Measurements from ENCODE around the gene MACROD2. TPM values are rescaled to one million over a fixed set of nuclear protein-coding genes. Genes with fewer than 3 reads are reported as not detected.

MACROD2 gene
- total RNA-seq, 4 donors from 2014 or later, result 1.8 to 4.8 (median 2.9) TPM

- Histone ChIP-seq H3K36me3 (no peaks in the 10 kb centered on the region), H3K9me3 (peaks cover 0 to 2% (median 0%) of the 10 kb centered on the region in 3 donors), H3K4me3 (no peak overlapping the region), H3K4me1 (no peaks in the 10 kb centered on the region), H3K27ac (no peak overlapping the region), H3K27me3 (no peaks in the 10 kb centered on the region)
- DNase-seq, result no peak
- WGBS, 2 donors, result 78 to 93% methylated on average over 3 of the region's 3 CpGs
- intact Hi-C loops (cut with DNase I), result no loop called here
- no peak for TF ChIP-seq POLR2A (IDR thresholded peaks at IDR 0.05)
- TF ChIP-seq CTCF (IDR thresholded peaks at IDR 0.05), result no peak
These were observed 448.8 kb downstream of the MACROD2 start for GRCh38 chr20:14444106-14444505.

DNA sequence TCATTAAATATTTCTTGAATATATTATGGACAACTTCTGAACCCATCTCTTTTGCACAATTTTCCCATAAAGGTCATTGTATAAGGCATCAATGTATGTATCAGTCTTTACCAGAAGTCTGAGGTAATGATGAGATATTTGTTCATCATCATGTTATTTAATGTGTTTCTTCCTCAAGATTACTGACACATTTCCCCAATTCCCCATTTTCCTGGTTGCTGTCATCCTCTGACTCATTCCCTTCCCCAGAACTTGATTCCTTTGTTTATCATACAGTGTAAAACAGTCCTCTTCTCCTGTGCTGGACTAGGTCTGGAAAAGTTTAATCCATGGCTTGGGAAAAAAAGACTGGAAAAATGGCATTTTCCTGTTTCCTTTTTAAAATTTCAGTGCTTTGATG, 450.0 kb downstream of the MACROD2 start:
- no peak for DNase-seq
- Histone ChIP-seq H3K4me1 (no peaks in the 10 kb centered on the region), H3K27me3 (no peaks in the 10 kb centered on the region), H3K27ac (no peak overlapping the region), H3K9me3 (no peaks in the 10 kb centered on the region), H3K4me3 (no peak overlapping the region), H3K36me3 (no peaks in the 10 kb centered on the region)
- TF ChIP-seq CTCF (IDR thresholded peaks at IDR 0.05) (no peak), POLR2A (IDR thresholded peaks at IDR 0.05) (no peak)
- intact Hi-C loops (cut with DNase I), result no loop called here

- DNase-seq, result no peak
- H3K36me3 ChIP-seq, result no peaks in the 10 kb centered on the region
- no peaks in the 10 kb centered on the region for H3K27me3 ChIP-seq
- no peaks in the 10 kb centered on the region for H3K9me3 ChIP-seq
- intact Hi-C loops (cut with DNase I), result no loop called here
- no peak overlapping the region for H3K4me3 ChIP-seq
- TF ChIP-seq POLR2A (IDR thresholded peaks at IDR 0.05) (no peak), CTCF (IDR thresholded peaks at IDR 0.05) (no peak)
- H3K27ac ChIP-seq, result no peak overlapping the region
- H3K4me1 ChIP-seq, result no peaks in the 10 kb centered on the region
These were observed 450.6 kb downstream of the MACROD2 start for GRCh38 chr20:14445902-14446301.

DNA sequence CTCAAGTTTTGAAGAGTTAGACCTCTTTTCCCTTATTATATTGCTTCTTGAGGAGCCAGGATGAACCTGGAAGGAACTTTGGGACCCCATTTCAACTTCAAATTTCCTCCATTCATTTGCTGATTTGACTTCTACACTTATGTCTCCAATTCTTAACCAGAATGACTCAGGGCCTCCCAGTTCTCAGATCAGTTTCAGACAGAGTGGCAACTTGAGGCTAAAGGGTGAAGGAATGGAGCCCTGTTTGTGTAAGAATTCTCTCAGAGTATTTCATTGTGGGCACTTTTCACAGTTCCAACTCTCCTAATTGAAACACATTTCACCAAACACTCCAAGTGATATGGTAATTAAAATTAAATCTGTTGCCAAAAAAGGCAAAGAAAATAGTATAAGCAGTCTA, 451.1 kb downstream of the MACROD2 start:
- Histone ChIP-seq H3K27me3 (no peaks in the 10 kb centered on the region), H3K27ac (no peak overlapping the region), H3K4me3 (no peak overlapping the region), H3K9me3 (no peaks in the 10 kb centered on the region), H3K4me1 (no peaks in the 10 kb centered on the region), H3K36me3 (no peaks in the 10 kb centered on the region)
- no peak for TF ChIP-seq CTCF (IDR thresholded peaks at IDR 0.05)
- no peak for TF ChIP-seq POLR2A (IDR thresholded peaks at IDR 0.05)
- intact Hi-C loops (cut with DNase I), result no loop called here
- DNase-seq, result no peak

DNA sequence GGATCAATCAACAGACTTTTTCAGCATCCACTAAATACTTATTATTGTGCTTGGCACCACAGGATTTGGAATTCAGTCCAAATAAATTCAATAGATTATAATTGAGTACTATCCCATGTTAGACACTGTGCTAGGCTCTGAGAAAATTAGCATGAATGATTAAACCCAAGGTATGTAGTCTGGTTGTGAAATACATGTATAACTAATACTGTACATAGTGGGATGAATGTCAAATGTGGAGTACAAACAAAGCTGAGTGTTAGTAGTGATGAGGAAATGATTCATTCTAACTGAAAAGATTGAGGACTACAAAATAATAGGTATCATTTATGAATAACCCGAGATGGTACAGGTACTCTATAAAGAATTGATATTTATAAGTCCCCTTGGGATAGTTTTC, 454.0 kb downstream of the MACROD2 start:
- 24 to 28% methylated on average over 1 of the region's 1 CpG for WGBS, 2 donors
- no peaks in the 10 kb centered on the region for H3K4me1 ChIP-seq
- no peak overlapping the region for H3K4me3 ChIP-seq
- no peaks in the 10 kb centered on the region for H3K27me3 ChIP-seq
- no peak overlapping the region for H3K27ac ChIP-seq
- no peak for DNase-seq
- intact Hi-C loops (cut with DNase I), result no loop called here
- H3K36me3 ChIP-seq, result no peaks in the 10 kb centered on the region
- TF ChIP-seq CTCF (IDR thresholded peaks at IDR 0.05), result no peak
- no peak for TF ChIP-seq POLR2A (IDR thresholded peaks at IDR 0.05)
- no peaks in the 10 kb centered on the region for H3K9me3 ChIP-seq
